CD4-positive, alpha-beta T cell treated with Interleukin-4 for 4 hours (primary cell): ENCODE measurements around the gene LCE3B.

ENCODE experiments used
- DNase-seq: peaks from one replicate; pipeline ENCODE4 v3.0.0-alpha.2; 2020

The LCE3B gene

DNA sequence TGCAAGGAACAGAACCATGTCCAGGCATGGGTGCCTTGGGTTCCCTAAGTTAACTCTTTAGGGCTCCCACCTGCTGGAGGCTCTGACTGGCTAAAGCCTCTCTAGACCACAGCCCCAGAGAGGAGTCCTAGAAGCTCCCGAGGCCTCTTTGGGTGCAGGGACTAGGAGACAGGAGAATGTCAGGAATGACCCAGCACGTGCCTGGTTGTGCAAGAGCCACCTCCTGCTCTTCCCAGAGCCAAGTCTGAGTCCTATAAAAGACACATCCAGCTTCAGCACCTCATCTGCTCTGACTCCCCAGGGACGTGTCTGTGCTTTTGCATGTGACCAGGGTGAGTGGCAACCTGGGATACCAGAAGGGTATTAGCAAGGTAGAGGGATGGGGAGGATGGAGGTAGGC, 49.5 kb downstream of the LCE3B start, which contains the start of gene LCE2D:
TSS of gene LCE2D (plus strand) at position 283 of the 400 bp plus-strand sequence. CDS start 726 bp downstream, outside the sequence.
- DNase-seq = no peak
